Mesothelial cell of epicardium (in vitro differentiated cells): ENCODE measurements around the gene BRINP1. TPM values are rescaled to one million over a fixed set of nuclear protein-coding genes. Genes with fewer than 3 reads are reported as not detected.

ENCODE experiments used
- DNase-seq, 2 experiments: peaks; one replicate each; pipeline ENCODE4 v3.0.0; 2021; ENCODE audit warnings: low spot score in 2 of 2; ENCODE audit not compliant: unreplicated experiment in 2 of 2
- H3K27ac Mint-ChIP-seq: 2 replicates; pipeline ENCODE4 v1.8.0; 2021; ENCODE audit warnings: mixed read lengths
- H3K27me3 Mint-ChIP-seq: 2 replicates; pipeline ENCODE4 v1.8.0; 2021; ENCODE audit warnings: low read depth, mixed read lengths
- H3K36me3 Mint-ChIP-seq: 2 replicates; pipeline ENCODE4 v1.8.0; 2021; ENCODE audit warnings: mixed read lengths
- H3K4me1 Mint-ChIP-seq: 2 replicates; pipeline ENCODE4 v1.8.0; 2021; ENCODE audit warnings: mixed read lengths
- H3K4me3 Mint-ChIP-seq: 2 replicates; pipeline ENCODE4 v1.8.0; 2021; ENCODE audit warnings: mild to moderate bottlenecking, moderate library complexity, mixed read lengths
- H3K9me3 Mint-ChIP-seq: 2 replicates; pipeline ENCODE4 v1.8.0; 2021; ENCODE audit warnings: mixed read lengths
- CTCF ChIP-seq: fragments of 200-600 bp; sonication (generic); IDR thresholded peaks from one replicate; pipeline ENCODE4 v1.5.0; 2021; ENCODE audit warnings: antibody characterized with exemption; ENCODE audit not compliant: unreplicated experiment
- total RNA-seq: library from RNA; stranded (reverse); gene quantifications from 3 replicates; pipeline ENCODE4 v1.2.1, GENCODE V29; 2021

BRINP1 gene
- total RNA-seq, 1 donor from 2014 or later = 13.2 TPM

GRCh38 chr9:119284118-119284517 lies 85.1 kb downstream of the BRINP1 start:
- no peak for DNase-seq
- peaks cover 57% of the 10 kb centered on the region for H3K27me3 Mint-ChIP-seq
- H3K9me3 Mint-ChIP-seq = no peaks in the 10 kb centered on the region
- H3K36me3 Mint-ChIP-seq = no peaks in the 10 kb centered on the region
- TF ChIP-seq CTCF = no peak
- no peak overlapping the region for H3K27ac Mint-ChIP-seq
- H3K4me3 Mint-ChIP-seq = no peak overlapping the region
- H3K4me1 Mint-ChIP-seq = peaks cover 42% of the 10 kb centered on the region

- Mint-ChIP-seq H3K27me3 (peaks cover 58% of the 10 kb centered on the region), H3K4me3 (peak overlapping the region; percentile 39), H3K27ac (no peak overlapping the region), H3K36me3 (no peaks in the 10 kb centered on the region), H3K9me3 (no peaks in the 10 kb centered on the region), H3K4me1 (peaks cover 43% of the 10 kb centered on the region)
- no peak for DNase-seq
- TF ChIP-seq CTCF = no peak
Measured at GRCh38 chr9:119283078-119283794, 86.0 kb downstream of the BRINP1 start.

GRCh38 chr9:119282476-119283077 lies 86.7 kb downstream of the BRINP1 start:
- H3K4me1 Mint-ChIP-seq = peaks cover 46% of the 10 kb centered on the region
- H3K9me3 Mint-ChIP-seq = no peaks in the 10 kb centered on the region
- TF ChIP-seq CTCF = no peak
- no peaks in the 10 kb centered on the region for H3K36me3 Mint-ChIP-seq
- no peak for DNase-seq
- H3K27ac Mint-ChIP-seq = no peak overlapping the region
- peaks cover 60% of the 10 kb centered on the region for H3K27me3 Mint-ChIP-seq
- peak overlapping the region; percentile 39 for H3K4me3 Mint-ChIP-seq

- Mint-ChIP-seq H3K27me3 (peaks cover 58% of the 10 kb centered on the region), H3K4me1 (peaks cover 46% of the 10 kb centered on the region), H3K9me3 (no peaks in the 10 kb centered on the region), H3K27ac (no peak overlapping the region), H3K4me3 (no peak overlapping the region), H3K36me3 (no peaks in the 10 kb centered on the region)
- TF ChIP-seq CTCF = no peak
- DNase-seq = no peak
Measured at GRCh38 chr9:119280740-119281485, 88.3 kb downstream of the BRINP1 start.

GRCh38 chr9:119278171-119278570 lies 91.1 kb downstream of the BRINP1 start:
- H3K4me1 Mint-ChIP-seq = peaks cover 31% of the 10 kb centered on the region
- H3K4me3 Mint-ChIP-seq = no peak overlapping the region
- TF ChIP-seq CTCF = no peak
- H3K27me3 Mint-ChIP-seq = peaks cover 48% of the 10 kb centered on the region
- H3K36me3 Mint-ChIP-seq = no peaks in the 10 kb centered on the region
- no peak overlapping the region for H3K27ac Mint-ChIP-seq
- no peaks in the 10 kb centered on the region for H3K9me3 Mint-ChIP-seq
- no peak for DNase-seq
